AG09319 (cell line): ENCODE results near the gene PRELID2.

Experiments
- DNase-seq: peaks from one replicate; pipeline ENCODE4 v3.0.0-alpha.2; 2010; ENCODE audit warnings: low read depth; ENCODE audit errors: extremely low read depth
- TF ChIP-seq, protein P1 (sequence below): IDR thresholded peaks from 2 replicates; pipeline ENCODE4 v1.5.1; 2011; ENCODE audit warnings: low read depth, mild to moderate bottlenecking, inconsistent platforms, low read length, moderate library complexity

Gene PRELID2

DNA sequence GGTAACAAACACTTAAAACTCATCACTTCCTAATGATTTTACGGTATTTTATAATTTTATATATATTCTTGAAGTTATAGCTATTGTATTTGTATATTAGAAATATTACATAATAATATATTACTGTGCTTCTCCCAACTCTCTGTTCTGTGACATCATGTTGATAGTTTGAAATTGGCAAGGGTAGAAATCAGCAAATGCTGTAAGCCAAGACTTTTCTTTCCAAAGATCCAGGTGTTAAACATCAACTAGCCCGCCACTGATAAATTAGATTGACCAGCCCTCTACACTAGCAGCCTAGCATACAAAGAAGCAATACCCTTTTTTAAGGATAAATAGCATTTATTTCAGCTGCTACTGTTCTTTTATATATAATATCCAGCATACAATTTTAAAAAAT lies 122.9 kb downstream of the PRELID2 start:
- TF ChIP-seq, protein P1, sequence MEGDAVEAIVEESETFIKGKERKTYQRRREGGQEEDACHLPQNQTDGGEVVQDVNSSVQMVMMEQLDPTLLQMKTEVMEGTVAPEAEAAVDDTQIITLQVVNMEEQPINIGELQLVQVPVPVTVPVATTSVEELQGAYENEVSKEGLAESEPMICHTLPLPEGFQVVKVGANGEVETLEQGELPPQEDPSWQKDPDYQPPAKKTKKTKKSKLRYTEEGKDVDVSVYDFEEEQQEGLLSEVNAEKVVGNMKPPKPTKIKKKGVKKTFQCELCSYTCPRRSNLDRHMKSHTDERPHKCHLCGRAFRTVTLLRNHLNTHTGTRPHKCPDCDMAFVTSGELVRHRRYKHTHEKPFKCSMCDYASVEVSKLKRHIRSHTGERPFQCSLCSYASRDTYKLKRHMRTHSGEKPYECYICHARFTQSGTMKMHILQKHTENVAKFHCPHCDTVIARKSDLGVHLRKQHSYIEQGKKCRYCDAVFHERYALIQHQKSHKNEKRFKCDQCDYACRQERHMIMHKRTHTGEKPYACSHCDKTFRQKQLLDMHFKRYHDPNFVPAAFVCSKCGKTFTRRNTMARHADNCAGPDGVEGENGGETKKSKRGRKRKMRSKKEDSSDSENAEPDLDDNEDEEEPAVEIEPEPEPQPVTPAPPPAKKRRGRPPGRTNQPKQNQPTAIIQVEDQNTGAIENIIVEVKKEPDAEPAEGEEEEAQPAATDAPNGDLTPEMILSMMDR: no peak
- DNase-seq: no peak

DNA sequence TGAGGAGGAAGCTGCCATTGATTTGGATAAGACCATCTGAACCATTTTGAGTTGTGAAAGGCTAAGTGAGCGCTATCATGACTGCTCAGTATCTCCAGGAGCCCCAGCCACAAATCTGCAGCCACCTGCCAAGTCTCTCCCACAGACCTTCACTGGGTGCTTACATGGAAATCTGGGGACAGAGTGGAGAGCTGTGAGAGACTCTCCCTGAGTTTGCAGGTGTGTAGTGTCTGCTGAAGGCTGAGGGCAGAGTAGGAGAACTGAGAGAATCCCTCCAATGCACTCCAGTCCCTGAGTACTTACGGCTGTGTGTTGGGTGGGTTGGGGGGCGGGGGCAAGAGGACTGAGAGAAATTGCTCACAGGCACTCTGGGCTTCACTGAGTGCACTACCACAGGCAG lies 123.7 kb downstream of the PRELID2 start:
- TF ChIP-seq, protein P1: no peak
- no peak for DNase-seq
